PC-9 (cell line): ENCODE results near the gene UBE2H. TPM values are rescaled to one million over a fixed set of nuclear protein-coding genes. Genes with fewer than 3 reads are reported as not detected.

Experiments
- BruUV-seq: library from RNA; stranded (reverse); fragments of 400-500 nt; replicated peaks from 2 replicates; lab custom pipeline; 2021; lab: Mats Ljungman, UMichigan
- CTCF ChIA-PET: fragments of 300-600 bp; sonication (Branson Sonifier 250); formaldehyde crosslinking; loops from one replicate; lab custom pipeline; 2022; ENCODE audit warnings: antibody characterized with exemption; lab: Charles Lee
- POLR2A ChIA-PET: fragments of 300-600 bp; sonication (Branson Sonifier 250); formaldehyde crosslinking; loops from one replicate; lab custom pipeline; 2022; ENCODE audit warnings: antibody characterized with exemption; ENCODE audit not compliant: unreplicated experiment; lab: Charles Lee
- DNase-seq, 2 experiments: peaks; one replicate each; pipeline versions ENCODE4 v3.0.0 to v3.0.0-alpha.2; 2015 to 2022; ENCODE audit warnings: mixed read lengths in 1 of 2
- H2AFZ ChIP-seq: fragments of 200-600 bp; sonication (generic); 2 replicates; pipeline ENCODE4 v1.8.1; 2017; ENCODE audit warnings: antibody characterized with exemption
- H3F3A ChIP-seq: fragments of 200-600 bp; sonication (generic); 2 replicates; pipeline ENCODE4 v1.8.1; 2017; ENCODE audit warnings: antibody characterized with exemption, mild to moderate bottlenecking, low read depth; ENCODE audit not compliant: insufficient read depth
- H3K27ac ChIP-seq: fragments of 200-600 bp; sonication (generic); 2 replicates; pipeline ENCODE4 v1.6.1; 2016; ENCODE audit warnings: mixed run types
- H3K27me3 ChIP-seq: fragments of 200-600 bp; sonication (generic); 2 replicates; pipeline ENCODE4 v1.6.1; 2016; ENCODE audit warnings: low read depth, mixed run types; ENCODE audit not compliant: insufficient read depth
- H3K36me3 ChIP-seq: fragments of 200-600 bp; sonication (generic); 2 replicates; pipeline ENCODE4 v1.6.1; 2016; ENCODE audit warnings: low read depth, mixed run types
- H3K4me1 ChIP-seq: fragments of 200-600 bp; sonication (generic); replicated peaks from 2 replicates; pipeline ENCODE4 v1.6.1; 2016; ENCODE audit warnings: mixed run types; ENCODE audit not compliant: insufficient read depth
- H3K4me2 ChIP-seq: fragments of 200-600 bp; sonication (generic); 2 replicates; pipeline ENCODE4 v1.6.1; 2017; ENCODE audit warnings: mixed run types
- H3K4me3 ChIP-seq: fragments of 200-600 bp; sonication (generic); 2 replicates; pipeline ENCODE4 v1.6.1; 2016; ENCODE audit warnings: mixed run types
- H3K79me2 ChIP-seq: fragments of 200-600 bp; sonication (generic); 2 replicates; pipeline ENCODE4 v1.6.1; 2017; ENCODE audit warnings: low read depth, mixed run types
- H3K9me2 ChIP-seq: fragments of 200-600 bp; sonication (generic); 2 replicates; pipeline ENCODE4 v1.8.1; 2017; ENCODE audit warnings: mild to moderate bottlenecking; ENCODE audit not compliant: insufficient read depth
- H3K9me3 ChIP-seq: fragments of 200-600 bp; sonication (generic); 2 replicates; pipeline ENCODE4 v1.8.1; 2016; ENCODE audit warnings: low read depth; ENCODE audit not compliant: insufficient read depth
- H4K20me1 ChIP-seq: fragments of 200-600 bp; sonication (generic); 2 replicates; pipeline ENCODE4 v1.8.1; 2017; ENCODE audit not compliant: insufficient read depth
- EZH2 ChIP-seq: fragments of 200-600 bp; sonication (generic); IDR thresholded peaks from 2 replicates; pipeline ENCODE4 v1.8.0; 2017; ENCODE audit warnings: antibody characterized with exemption, low read depth
- intact Hi-C: fragments of 100-400 bp; cut with micrococcal nuclease; formaldehyde crosslinking; loops from one replicate; pipeline ENCODE4 v1.10.0; 2022; ENCODE audit not compliant: unreplicated experiment
- total RNA-seq: library from RNA; stranded (reverse); gene quantifications from 2 replicates; pipeline ENCODE4 v1.2.3, GENCODE V29; 2021
- TF ChIP-seq, protein P1 (sequence below): fragments of 200-600 bp; sonication (generic); conservative IDR thresholded peaks from 2 replicates; pipeline ENCODE4 v1.6.1; 2017; ENCODE audit warnings: mixed run types, antibody characterized with exemption, mild to moderate bottlenecking, moderate library complexity

UBE2H gene
- total RNA-seq, 1 experiment from 2014 or later: 211 TPM

DNA sequence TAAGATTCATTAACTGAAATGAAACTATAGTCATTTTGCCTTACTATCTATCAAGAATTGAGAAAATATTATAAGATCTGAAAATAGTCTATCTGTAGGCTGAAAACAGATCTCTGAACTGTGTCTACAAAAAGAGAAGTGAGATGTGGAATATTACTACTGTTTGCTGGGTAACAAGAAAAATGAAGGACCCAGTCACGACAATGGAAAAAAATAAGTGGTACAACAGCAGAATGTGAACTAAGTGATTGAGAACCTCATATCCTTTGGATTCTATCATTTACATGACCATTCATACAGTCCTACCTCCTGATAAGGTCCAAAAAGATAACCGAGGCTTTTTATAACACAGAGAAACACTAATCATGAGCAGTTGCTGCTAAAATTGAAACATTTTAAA, 94.3 kb downstream of the UBE2H start:
- Histone ChIP-seq H4K20me1 (peaks cover under 1% of the 10 kb centered on the region; the same call in 1 of the 2 replicates), H2AFZ (no peak overlapping the region), H3K9me2 (no peaks in the 10 kb centered on the region), H3F3A (peaks cover 62% of the 10 kb centered on the region), H3K79me2 (peaks cover 88% of the 10 kb centered on the region), H3K4me3 (no peak overlapping the region), H3K27me3 (no peaks in the 10 kb centered on the region), H3K9me3 (no peaks in the 10 kb centered on the region), H3K36me3 (peaks cover 35% of the 10 kb centered on the region), H3K4me2 (peak overlapping the region; percentile 48), H3K27ac (peak overlapping the region; percentile 44), H3K4me1 (peaks cover 88% of the 10 kb centered on the region)
- TF ChIP-seq, protein P1, sequence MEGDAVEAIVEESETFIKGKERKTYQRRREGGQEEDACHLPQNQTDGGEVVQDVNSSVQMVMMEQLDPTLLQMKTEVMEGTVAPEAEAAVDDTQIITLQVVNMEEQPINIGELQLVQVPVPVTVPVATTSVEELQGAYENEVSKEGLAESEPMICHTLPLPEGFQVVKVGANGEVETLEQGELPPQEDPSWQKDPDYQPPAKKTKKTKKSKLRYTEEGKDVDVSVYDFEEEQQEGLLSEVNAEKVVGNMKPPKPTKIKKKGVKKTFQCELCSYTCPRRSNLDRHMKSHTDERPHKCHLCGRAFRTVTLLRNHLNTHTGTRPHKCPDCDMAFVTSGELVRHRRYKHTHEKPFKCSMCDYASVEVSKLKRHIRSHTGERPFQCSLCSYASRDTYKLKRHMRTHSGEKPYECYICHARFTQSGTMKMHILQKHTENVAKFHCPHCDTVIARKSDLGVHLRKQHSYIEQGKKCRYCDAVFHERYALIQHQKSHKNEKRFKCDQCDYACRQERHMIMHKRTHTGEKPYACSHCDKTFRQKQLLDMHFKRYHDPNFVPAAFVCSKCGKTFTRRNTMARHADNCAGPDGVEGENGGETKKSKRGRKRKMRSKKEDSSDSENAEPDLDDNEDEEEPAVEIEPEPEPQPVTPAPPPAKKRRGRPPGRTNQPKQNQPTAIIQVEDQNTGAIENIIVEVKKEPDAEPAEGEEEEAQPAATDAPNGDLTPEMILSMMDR: no peak
- no peak for TF ChIP-seq EZH2
- POLR2A ChIA-PET: no interaction called here
- no TSS peak for BruUV-seq
- intact Hi-C loops: no loop called here
- no peak for DNase-seq
- CTCF ChIA-PET: no interaction called here

DNA sequence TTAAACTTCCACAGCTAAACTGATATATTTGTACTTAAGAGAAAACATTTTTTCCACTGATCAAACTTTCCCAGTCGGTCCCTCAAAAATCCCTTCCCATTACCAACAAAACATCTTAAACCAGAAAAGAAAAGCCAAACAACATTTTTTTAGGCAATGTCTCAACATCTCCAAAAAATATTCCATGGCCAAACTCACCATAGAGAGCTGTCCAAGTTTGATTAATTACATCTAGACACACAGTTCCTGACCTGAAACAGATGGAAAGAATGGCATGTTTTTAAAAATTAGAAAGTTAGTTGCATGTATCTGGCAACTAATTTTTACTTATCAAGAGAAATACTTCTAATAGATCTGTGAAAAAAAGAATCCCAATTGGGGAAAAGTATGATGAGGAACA, 95.4 kb downstream of the UBE2H start:
- H2AFZ ChIP-seq: no peak overlapping the region
- ChIA-PET POLR2A (no interaction called here), CTCF (no interaction called here)
- peaks cover 4% of the 10 kb centered on the region; the same call in 1 of the 2 replicates for H4K20me1 ChIP-seq
- H3K4me1 ChIP-seq: peaks cover 88% of the 10 kb centered on the region
- H3K9me2 ChIP-seq: no peaks in the 10 kb centered on the region
- DNase-seq: no peak
- 0 out of 2 replicates have a peak overlapping the region, but pooled peaks have one; percentile 48 for H3K4me2 ChIP-seq
- TF ChIP-seq EZH2: no peak
- TF ChIP-seq, protein P1: no peak
- peaks cover 87% of the 10 kb centered on the region for H3K79me2 ChIP-seq
- no peak overlapping the region for H3K4me3 ChIP-seq
- BruUV-seq: no TSS peak
- intact Hi-C loops: no loop called here
- no peaks in the 10 kb centered on the region for H3K9me3 ChIP-seq
- H3K36me3 ChIP-seq: peaks cover 35% of the 10 kb centered on the region
- H3K27ac ChIP-seq: 0 out of 2 replicates have a peak overlapping the region, but pooled peaks have one; percentile 44
- H3K27me3 ChIP-seq: no peaks in the 10 kb centered on the region
- peaks cover 73% of the 10 kb centered on the region for H3F3A ChIP-seq

DNA sequence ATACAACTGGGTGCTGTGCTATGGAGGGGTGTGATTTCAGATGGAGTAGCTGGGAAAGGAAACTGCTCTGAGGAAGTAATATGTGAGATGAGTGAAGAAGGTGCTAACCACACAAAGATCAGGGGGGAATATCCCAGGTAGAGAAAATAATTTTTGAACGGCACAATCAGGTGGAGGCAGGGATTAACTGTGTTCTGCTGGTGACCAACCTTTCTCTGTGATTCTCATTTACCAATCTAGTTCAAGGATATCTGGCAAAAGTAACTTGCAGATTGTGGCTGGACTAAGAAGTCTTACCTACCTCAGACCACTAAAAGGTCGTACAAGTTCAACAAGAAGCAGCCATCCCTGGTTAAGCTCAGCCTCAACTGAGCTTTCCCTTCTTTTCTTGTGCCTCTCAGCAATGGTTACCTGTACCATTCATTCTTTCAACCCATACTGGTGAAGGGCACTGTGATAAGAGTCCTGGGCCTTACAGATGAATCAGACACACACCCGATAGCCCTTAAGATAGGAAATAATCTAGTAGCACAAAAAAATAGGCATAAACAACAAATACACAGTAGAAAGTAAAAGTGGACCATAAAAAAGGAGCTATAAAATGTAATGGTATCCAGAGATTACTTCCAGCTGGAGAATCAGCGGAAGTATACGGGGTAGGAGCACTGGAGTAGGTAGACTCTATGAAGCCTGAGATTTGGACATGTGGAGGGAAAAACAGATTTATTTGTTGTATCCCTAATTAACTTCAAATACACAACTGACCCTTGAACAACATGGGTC, 96.6 kb downstream of the UBE2H start:
- DNase-seq: no peak
- Histone ChIP-seq H3K36me3 (peaks cover 35% of the 10 kb centered on the region), H3K27ac (peak overlapping the region; percentile 28; the same call in 1 of the 2 replicates), H3K27me3 (no peaks in the 10 kb centered on the region), H3K4me2 (no peak overlapping the region), H3K4me3 (no peak overlapping the region), H3K9me2 (no peaks in the 10 kb centered on the region), H2AFZ (no peak overlapping the region), H3K4me1 (peaks cover 87% of the 10 kb centered on the region), H3K9me3 (no peaks in the 10 kb centered on the region), H3K79me2 (peaks cover 87% of the 10 kb centered on the region), H4K20me1 (peaks cover 4% of the 10 kb centered on the region; the same call in 1 of the 2 replicates), H3F3A (peaks cover 76% of the 10 kb centered on the region)
- intact Hi-C loops: no loop called here
- TSS peak; percentile 2 for BruUV-seq
- TF ChIP-seq EZH2: no peak
- TF ChIP-seq, protein P1: no peak
- CTCF ChIA-PET: no interaction called here
- POLR2A ChIA-PET: interaction anchor here (0.5 to 0.7 kb wide), 2 partner anchors 9 to 10 kb away, joined by 3 to 12 read pairs; no protein-coding TSS in a partner anchor
